Measurements from ENCODE around the gene PWWP3B. TPM values are rescaled to one million over a fixed set of nuclear protein-coding genes. Genes with fewer than 3 reads are reported as not detected.

The PWWP3B gene
- polyA plus RNA-seq, 1 donor from 2014 or later = 7.5 TPM

DNA sequence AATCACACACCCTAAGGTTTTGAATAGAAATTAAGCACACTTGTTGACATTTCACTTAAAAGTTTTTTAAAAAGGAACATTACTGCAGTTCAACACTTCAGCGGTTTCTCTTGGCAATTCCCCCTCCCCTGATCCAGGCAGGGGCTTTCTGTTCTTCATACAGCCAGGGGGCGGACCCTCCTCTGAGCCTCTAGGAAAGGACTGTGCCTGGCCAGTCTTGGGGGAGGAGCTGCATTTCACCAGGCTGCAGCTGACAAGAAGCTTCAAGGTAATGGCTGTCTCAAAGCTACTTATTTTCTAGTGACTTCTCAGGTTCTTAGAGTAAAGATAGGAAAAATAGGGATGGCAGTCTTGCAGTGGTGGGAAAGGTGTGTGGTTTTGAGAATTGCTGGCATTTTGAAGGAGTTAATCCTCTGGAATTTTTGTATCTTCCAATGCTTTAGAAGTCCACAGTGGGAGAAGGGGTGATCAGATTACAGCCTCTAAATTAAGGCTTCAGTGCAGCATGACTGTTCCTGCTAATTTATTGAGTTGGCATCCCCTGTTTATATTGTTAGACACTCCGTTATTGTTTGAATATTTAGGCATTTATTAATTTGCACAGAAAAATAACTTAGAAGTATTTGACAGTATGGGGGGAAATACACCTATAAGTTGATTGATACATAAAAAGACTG is 33.5 kb downstream of the PWWP3B start:
- no peak overlapping the region for H3K4me3 ChIP-seq (ENCODE audit: low read length)
- H3K27me3 ChIP-seq (ENCODE audit: insufficient read depth, low read depth, low read length) = no peaks in the 10 kb centered on the region
- TF ChIP-seq MXI1 (conservative IDR thresholded peaks at IDR 0.05; ENCODE audit: poor library complexity, severe bottlenecking) (no peak), SMC3 (conservative IDR thresholded peaks at IDR 0.05; ENCODE audit: poor library complexity) (no peak), POLR2AphosphoS5 (IDR thresholded peaks at IDR 0.05) (no peak), EP300 (conservative IDR thresholded peaks at IDR 0.05; ENCODE audit: poor library complexity, severe bottlenecking) (no peak), TAF1 (IDR thresholded peaks at IDR 0.05; ENCODE audit: low read depth) (no peak), RAD21 (conservative IDR thresholded peaks at IDR 0.05) (no peak), EZH2 (IDR thresholded peaks at IDR 0.05; ENCODE audit: borderline replicate concordance, insufficient read depth, low read length, poor library complexity, severe bottlenecking) (no peak)
- TF ChIP-seq, protein P1, sequence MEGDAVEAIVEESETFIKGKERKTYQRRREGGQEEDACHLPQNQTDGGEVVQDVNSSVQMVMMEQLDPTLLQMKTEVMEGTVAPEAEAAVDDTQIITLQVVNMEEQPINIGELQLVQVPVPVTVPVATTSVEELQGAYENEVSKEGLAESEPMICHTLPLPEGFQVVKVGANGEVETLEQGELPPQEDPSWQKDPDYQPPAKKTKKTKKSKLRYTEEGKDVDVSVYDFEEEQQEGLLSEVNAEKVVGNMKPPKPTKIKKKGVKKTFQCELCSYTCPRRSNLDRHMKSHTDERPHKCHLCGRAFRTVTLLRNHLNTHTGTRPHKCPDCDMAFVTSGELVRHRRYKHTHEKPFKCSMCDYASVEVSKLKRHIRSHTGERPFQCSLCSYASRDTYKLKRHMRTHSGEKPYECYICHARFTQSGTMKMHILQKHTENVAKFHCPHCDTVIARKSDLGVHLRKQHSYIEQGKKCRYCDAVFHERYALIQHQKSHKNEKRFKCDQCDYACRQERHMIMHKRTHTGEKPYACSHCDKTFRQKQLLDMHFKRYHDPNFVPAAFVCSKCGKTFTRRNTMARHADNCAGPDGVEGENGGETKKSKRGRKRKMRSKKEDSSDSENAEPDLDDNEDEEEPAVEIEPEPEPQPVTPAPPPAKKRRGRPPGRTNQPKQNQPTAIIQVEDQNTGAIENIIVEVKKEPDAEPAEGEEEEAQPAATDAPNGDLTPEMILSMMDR (IDR thresholded peaks at IDR 0.05; ENCODE audit: poor library complexity, severe bottlenecking) = no peak
- TF ChIP-seq, protein P2, sequence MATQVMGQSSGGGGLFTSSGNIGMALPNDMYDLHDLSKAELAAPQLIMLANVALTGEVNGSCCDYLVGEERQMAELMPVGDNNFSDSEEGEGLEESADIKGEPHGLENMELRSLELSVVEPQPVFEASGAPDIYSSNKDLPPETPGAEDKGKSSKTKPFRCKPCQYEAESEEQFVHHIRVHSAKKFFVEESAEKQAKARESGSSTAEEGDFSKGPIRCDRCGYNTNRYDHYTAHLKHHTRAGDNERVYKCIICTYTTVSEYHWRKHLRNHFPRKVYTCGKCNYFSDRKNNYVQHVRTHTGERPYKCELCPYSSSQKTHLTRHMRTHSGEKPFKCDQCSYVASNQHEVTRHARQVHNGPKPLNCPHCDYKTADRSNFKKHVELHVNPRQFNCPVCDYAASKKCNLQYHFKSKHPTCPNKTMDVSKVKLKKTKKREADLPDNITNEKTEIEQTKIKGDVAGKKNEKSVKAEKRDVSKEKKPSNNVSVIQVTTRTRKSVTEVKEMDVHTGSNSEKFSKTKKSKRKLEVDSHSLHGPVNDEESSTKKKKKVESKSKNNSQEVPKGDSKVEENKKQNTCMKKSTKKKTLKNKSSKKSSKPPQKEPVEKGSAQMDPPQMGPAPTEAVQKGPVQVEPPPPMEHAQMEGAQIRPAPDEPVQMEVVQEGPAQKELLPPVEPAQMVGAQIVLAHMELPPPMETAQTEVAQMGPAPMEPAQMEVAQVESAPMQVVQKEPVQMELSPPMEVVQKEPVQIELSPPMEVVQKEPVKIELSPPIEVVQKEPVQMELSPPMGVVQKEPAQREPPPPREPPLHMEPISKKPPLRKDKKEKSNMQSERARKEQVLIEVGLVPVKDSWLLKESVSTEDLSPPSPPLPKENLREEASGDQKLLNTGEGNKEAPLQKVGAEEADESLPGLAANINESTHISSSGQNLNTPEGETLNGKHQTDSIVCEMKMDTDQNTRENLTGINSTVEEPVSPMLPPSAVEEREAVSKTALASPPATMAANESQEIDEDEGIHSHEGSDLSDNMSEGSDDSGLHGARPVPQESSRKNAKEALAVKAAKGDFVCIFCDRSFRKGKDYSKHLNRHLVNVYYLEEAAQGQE (IDR thresholded peaks at IDR 0.05; ENCODE audit: borderline replicate concordance) = no peak
- no peaks in the 10 kb centered on the region for H3K9me3 ChIP-seq (ENCODE audit: low read length)
- H2AFZ ChIP-seq (ENCODE audit: low read depth, low read length) = no peak overlapping the region
- H3K36me3 ChIP-seq (ENCODE audit: insufficient read depth, low read length) = no peaks in the 10 kb centered on the region
- H3K27ac ChIP-seq (ENCODE audit: low read length) = no peak overlapping the region
- H3K4me2 ChIP-seq (ENCODE audit: low read length) = no peak overlapping the region
- H3K9ac ChIP-seq (ENCODE audit: low read length) = no peak overlapping the region
- H3K79me2 ChIP-seq (replicated peaks; ENCODE audit: insufficient read depth, low read length) = no peaks in the 10 kb centered on the region
- H3F3A ChIP-seq (ENCODE audit: insufficient read depth, low read length, poor library complexity, severe bottlenecking) = no peaks in the 10 kb centered on the region
- H3K9me2 ChIP-seq (ENCODE audit: insufficient read depth, low read length) = no peaks in the 10 kb centered on the region
- H4K20me1 ChIP-seq (ENCODE audit: insufficient read depth) = no peaks in the 10 kb centered on the region

DNA sequence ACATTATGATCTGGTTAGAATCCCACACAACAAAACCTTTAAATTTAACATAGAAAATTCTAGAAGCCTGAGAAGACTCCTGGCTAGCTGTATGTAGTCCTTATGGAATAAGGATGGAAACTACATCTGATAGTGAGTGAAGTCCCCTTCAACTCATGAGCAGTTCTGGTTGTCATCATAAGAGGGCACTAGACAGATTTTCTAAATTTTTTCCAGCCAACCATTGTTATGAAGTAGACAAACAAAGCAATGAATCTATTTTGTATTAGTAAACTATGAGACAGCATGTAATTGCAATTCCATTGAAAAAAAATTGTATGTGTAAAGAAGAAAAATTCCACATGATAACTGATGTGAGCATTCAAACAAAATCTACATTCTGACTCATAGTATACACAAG is 35.2 kb downstream of the PWWP3B start:
- Histone ChIP-seq H3K4me3 (ENCODE audit: low read length) (no peak overlapping the region), H3K4me2 (ENCODE audit: low read length) (no peak overlapping the region), H3K9me2 (ENCODE audit: insufficient read depth, low read length) (no peaks in the 10 kb centered on the region), H3K27me3 (ENCODE audit: insufficient read depth, low read depth, low read length) (no peaks in the 10 kb centered on the region), H2AFZ (ENCODE audit: low read depth, low read length) (no peak overlapping the region), H3K27ac (ENCODE audit: low read length) (no peak overlapping the region), H3K79me2 (replicated peaks; ENCODE audit: insufficient read depth, low read length) (no peaks in the 10 kb centered on the region), H3K36me3 (ENCODE audit: insufficient read depth, low read length) (no peaks in the 10 kb centered on the region), H4K20me1 (ENCODE audit: insufficient read depth) (no peaks in the 10 kb centered on the region), H3K9me3 (ENCODE audit: low read length) (no peaks in the 10 kb centered on the region), H3K9ac (ENCODE audit: low read length) (no peak overlapping the region), H3F3A (ENCODE audit: insufficient read depth, low read length, poor library complexity, severe bottlenecking) (no peaks in the 10 kb centered on the region)
- TF ChIP-seq, protein P1 (IDR thresholded peaks at IDR 0.05; ENCODE audit: poor library complexity, severe bottlenecking) = no peak
- TF ChIP-seq EZH2 (IDR thresholded peaks at IDR 0.05; ENCODE audit: borderline replicate concordance, insufficient read depth, low read length, poor library complexity, severe bottlenecking) (no peak), SMC3 (conservative IDR thresholded peaks at IDR 0.05; ENCODE audit: poor library complexity) (no peak), TAF1 (IDR thresholded peaks at IDR 0.05; ENCODE audit: low read depth) (no peak), MXI1 (conservative IDR thresholded peaks at IDR 0.05; ENCODE audit: poor library complexity, severe bottlenecking) (no peak), POLR2AphosphoS5 (IDR thresholded peaks at IDR 0.05) (no peak), EP300 (conservative IDR thresholded peaks at IDR 0.05; ENCODE audit: poor library complexity, severe bottlenecking) (no peak), RAD21 (conservative IDR thresholded peaks at IDR 0.05) (no peak)
- TF ChIP-seq, protein P2 (IDR thresholded peaks at IDR 0.05; ENCODE audit: borderline replicate concordance) = no peak

Data from neural cell (in vitro differentiated cells).